IMR-90 (cell line): ENCODE results near the gene GPR161. TPM values are rescaled to one million over a fixed set of nuclear protein-coding genes. Genes with fewer than 3 reads are reported as not detected.

Source experiments
- ATAC-seq: fragments of 200-7000 bp; cut with Tn5 transposase; 2 replicates; pipeline ENCODE4 v1.9.1; 2020; ENCODE audit warnings: low read depth, mild to moderate bottlenecking, moderate library complexity
- BruUV-seq: library from RNA; stranded (reverse); fragments of 400-500 nt; replicated peaks from 2 replicates; lab custom pipeline; 2021; lab: Mats Ljungman, UMichigan
- CTCF ChIA-PET: fragments of 300-600 bp; formaldehyde crosslinking; extraction: SDS; loops from one replicate; lab custom pipeline; 2021; ENCODE audit warnings: antibody characterized with exemption; lab: Yijun Ruan, JAX
- POLR2A ChIA-PET: fragments of 300-600 bp; sonication (Branson Sonifier 250); formaldehyde crosslinking; loops from one replicate; lab custom pipeline; 2022; ENCODE audit warnings: antibody characterized with exemption; ENCODE audit not compliant: unreplicated experiment; lab: Charles Lee
- DNase-seq: peaks from one replicate; pipeline ENCODE4 v3.0.0; 2013
- H2AFZ ChIP-seq: replicated peaks from 2 replicates; pipeline ENCODE3; 2013; ENCODE audit warnings: low read length, mild to moderate bottlenecking; ENCODE audit not compliant: poor library complexity
- H2AK5ac ChIP-seq: 2 replicates; pipeline ENCODE4 v1.6.1; 2013; ENCODE audit warnings: low read depth, low read length, inconsistent platforms
- H2AK9ac ChIP-seq: replicated peaks from 2 replicates; pipeline ENCODE3; 2013; ENCODE audit warnings: mild to moderate bottlenecking, low read depth, low read length, moderate library complexity; ENCODE audit not compliant: poor library complexity
- H2BK120ac ChIP-seq: 2 replicates; pipeline ENCODE4 v1.6.1; 2013; ENCODE audit warnings: low read depth, low read length, inconsistent platforms
- H2BK15ac ChIP-seq: 3 replicates; pipeline ENCODE4 v1.6.1; 2013; ENCODE audit warnings: low read depth, low read length, inconsistent platforms
- H2BK20ac ChIP-seq: 2 replicates; pipeline ENCODE4 v1.6.1; 2013; ENCODE audit warnings: low read depth, mild to moderate bottlenecking, inconsistent platforms, low read length, moderate library complexity
- H2BK5ac ChIP-seq: 2 replicates; pipeline ENCODE4 v1.6.1; 2013; ENCODE audit warnings: mild to moderate bottlenecking, low read depth, low read length, inconsistent platforms; ENCODE audit not compliant: poor library complexity, severe bottlenecking
- H3K14ac ChIP-seq: replicated peaks from 2 replicates; pipeline ENCODE4 v1.6.1; 2013; ENCODE audit warnings: low read depth, low read length, inconsistent platforms
- H3K18ac ChIP-seq: 2 replicates; pipeline ENCODE4 v1.6.1; 2013; ENCODE audit warnings: low read depth, low read length, control low read depth
- H3K23ac ChIP-seq: 2 replicates; pipeline ENCODE4 v1.6.1; 2013; ENCODE audit warnings: low read depth, low read length, inconsistent platforms
- H3K27ac ChIP-seq: 2 replicates; pipeline ENCODE4 v1.5.1; 2013; ENCODE audit warnings: mild to moderate bottlenecking, control low read depth, low read length; ENCODE audit not compliant: insufficient read depth
- H3K27me3 ChIP-seq: 2 replicates; pipeline ENCODE4 v1.6.1; 2013; ENCODE audit warnings: low read length; ENCODE audit not compliant: control insufficient read depth, insufficient read depth
- H3K36me3 ChIP-seq: 2 replicates; pipeline ENCODE4 v1.6.1; 2013; ENCODE audit warnings: low read length, mixed read lengths; ENCODE audit not compliant: control insufficient read depth, insufficient read depth
- H3K4ac ChIP-seq: 2 replicates; pipeline ENCODE4 v1.6.1; 2013; ENCODE audit warnings: low read depth, low read length, inconsistent platforms
- H3K4me1 ChIP-seq: 2 replicates; pipeline ENCODE4 v1.6.1; 2013; ENCODE audit warnings: low read length, mixed read lengths; ENCODE audit not compliant: control insufficient read depth, insufficient read depth
- H3K4me2 ChIP-seq: 2 replicates; pipeline ENCODE4 v1.6.1; 2013; ENCODE audit warnings: low read depth, mild to moderate bottlenecking, control low read depth, low read length, moderate library complexity
- H3K4me3 ChIP-seq: 2 replicates; pipeline ENCODE4 v1.5.1; 2013; ENCODE audit warnings: low read depth, mild to moderate bottlenecking, control low read depth, low read length, moderate library complexity; ENCODE audit not compliant: insufficient read depth
- H3K56ac ChIP-seq: 2 replicates; pipeline ENCODE4 v1.6.1; 2013; ENCODE audit warnings: low read length, inconsistent platforms; ENCODE audit not compliant: insufficient read depth; ENCODE audit errors: extremely low read depth
- H3K79me1 ChIP-seq, 2 experiments: 2 replicates each; pipeline ENCODE4 v1.6.1; 2013; ENCODE audit warnings: low read length in 2 of 2, inconsistent platforms in 1 of 2, low read depth in 1 of 2
- H3K9ac ChIP-seq: 2 replicates; pipeline ENCODE4 v1.6.1; 2013; ENCODE audit warnings: low read depth, low read length, control low read depth
- H3K9me1 ChIP-seq: 2 replicates; pipeline ENCODE4 v1.6.1; 2013; ENCODE audit warnings: low read length, inconsistent platforms; ENCODE audit not compliant: insufficient read depth
- H3K9me3 ChIP-seq: 2 replicates; pipeline ENCODE4 v1.6.1; 2013; ENCODE audit warnings: low read length; ENCODE audit not compliant: control insufficient read depth, insufficient read depth
- H4K20me1 ChIP-seq: 2 replicates; pipeline ENCODE4 v1.6.1; 2013; ENCODE audit warnings: low read length, inconsistent platforms; ENCODE audit not compliant: insufficient read depth
- H4K5ac ChIP-seq: 2 replicates; pipeline ENCODE4 v1.6.1; 2013; ENCODE audit warnings: mild to moderate bottlenecking, low read depth, low read length, control low read depth
- H4K8ac ChIP-seq, 2 experiments: 2 replicates each; pipeline ENCODE4 v1.6.1; 2013; ENCODE audit warnings: low read depth in 2 of 2, low read length in 2 of 2, control low read depth in 1 of 2, inconsistent platforms in 1 of 2
- H4K91ac ChIP-seq: 2 replicates; pipeline ENCODE4 v1.6.1; 2013; ENCODE audit warnings: low read depth, low read length, inconsistent platforms; ENCODE audit not compliant: insufficient read depth
- ELK1 ChIP-seq: fragments of 150-350 bp; IDR thresholded peaks from 2 replicates; pipeline ENCODE4 v1.6.1; 2016; ENCODE audit warnings: low read depth, mild to moderate bottlenecking, low read length, moderate library complexity, borderline replicate concordance
- MAFK ChIP-seq: IDR thresholded peaks from 2 replicates; pipeline ENCODE4 v1.6.1; 2012; ENCODE audit warnings: low read depth, low read length, improper control_type of control experiment
- WGBS, 2 experiments: methylation state at CpG; one replicate each; pipeline versions ENCODE4 v1.1.5 to v1.1.7; 2013; ENCODE audit warnings: missing lambda C conversion rate in 2 of 2; ENCODE audit not compliant: insufficient read length in 1 of 2; ENCODE audit errors: extremely low coverage in 2 of 2; 5-methylcytosine and 5-hydroxymethylcytosine counted together
- dilution Hi-C: fragments of 300-500 bp; cut with HindIII; formaldehyde crosslinking; loops from one replicate; pipeline ENCODE4 v1.14.3; 2018; ENCODE audit warnings: low sequenced_read_pairs; ENCODE audit not compliant: unreplicated experiment
- in situ Hi-C: fragments of 300-500 bp; cut with MboI; formaldehyde crosslinking; loops from 3 replicates; pipeline ENCODE4 v1.14.3; 2019; ENCODE audit warnings: low sequenced_read_pairs, inconsistent platforms, mixed read lengths
- intact Hi-C: fragments of 100-400 bp; cut with micrococcal nuclease; formaldehyde crosslinking; loops from 2 replicates; pipeline ENCODE4 v1.10.0; 2022
- polyA plus RNA-seq, 3 experiments: library from polyadenylated mRNA; depleted of rRNA; stranded (reverse); fragments of >200 nt; gene quantifications; 2 replicates each; pipeline ENCODE4 v1.2.3, GENCODE V29; 2012; ENCODE audit warnings: low replicate concordance in 1 of 3
- total RNA-seq: library from RNA; depleted of rRNA; stranded (reverse); fragments of >200 nt; gene quantifications from 2 replicates; pipeline ENCODE4 v1.2.3, GENCODE V29; 2012

The GPR161 gene
- total and polyA plus RNA-seq, 2 of the 4 experiments (the other 2 are of a cell fraction) = 12.5 to 13.3 TPM

- TF ChIP-seq ELK1 = no peak
Measured at GRCh38 chr1:168178638-168179437, 42.1 kb upstream of the GPR161 start, which contains the start of gene TIPRL (continued).

DNA sequence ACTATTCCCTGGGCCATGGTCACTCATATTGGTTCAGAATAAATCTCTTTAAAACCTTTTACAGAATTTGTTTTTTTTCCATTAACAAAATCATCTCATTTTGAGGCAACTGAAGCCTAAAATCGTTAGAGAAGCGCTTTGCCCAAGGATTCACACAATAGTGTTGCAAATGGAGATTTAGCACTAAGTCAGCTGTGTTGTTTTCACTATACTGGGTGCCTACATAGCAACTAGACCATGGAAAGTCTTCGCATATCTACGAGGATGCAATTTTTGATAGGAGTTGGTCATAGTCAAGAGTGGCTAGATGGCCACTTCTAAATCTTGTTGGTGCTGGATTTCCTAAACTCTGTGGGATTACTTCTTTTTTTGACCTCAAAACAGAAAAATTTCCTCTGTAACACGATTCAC, 41.5 kb upstream of the GPR161 start:
- TF ChIP-seq MAFK = no peak
- H3K14ac ChIP-seq = peak overlapping the region; percentile 13; the same call in 1 of the 2 replicates
- peak overlapping the region; percentile 7; the same call in 1 of the 2 replicates for H3K27ac ChIP-seq
- no peak overlapping the region for H3K9ac ChIP-seq
- H2BK120ac ChIP-seq = peak overlapping the region; percentile 13; the same call in 1 of the 2 replicates
- H2AK5ac ChIP-seq = no peak overlapping the region
- no peaks in the 10 kb centered on the region for H4K20me1 ChIP-seq
- WGBS, 2 experiments = 86% methylated on average over 2 of the region's 5 CpGs; no CpG with 5 or more reads in 1 of the 2 experiments
- peaks cover 9 to 19% of the 10 kb centered on the region in 2 experiments for H3K79me1 ChIP-seq
- peak overlapping the region; percentile 99 for H2AFZ ChIP-seq
- H3K9me3 ChIP-seq = no peaks in the 10 kb centered on the region
- H2BK5ac ChIP-seq = peak overlapping the region; percentile 61
- H2BK20ac ChIP-seq = peak overlapping the region; percentile 7
- POLR2A ChIA-PET = no interaction called here
- ATAC-seq (no peak), DNase-seq (no peak)
- H3K4me3 ChIP-seq = peak overlapping the region; percentile 20; the same call in 1 of the 2 replicates
- no peak overlapping the region for H2AK9ac ChIP-seq
- CTCF ChIA-PET = no interaction called here
- H4K8ac ChIP-seq = peak overlapping the region; percentile 49 to 91
- H3K18ac ChIP-seq = peak overlapping the region; percentile 40; the same call in 1 of the 2 replicates
- H3K56ac ChIP-seq = 0 out of 2 replicates have a peak overlapping the region, but pooled peaks have one; percentile 2
- dilution Hi-C loops (no loop called here), intact Hi-C loops (loop anchor here (2.0 to 5.0 kb wide), 2 partner anchors 41 to 461 kb away; partner anchors contain the start of gene GPR161), in situ Hi-C loops (no loop called here)
- H3K27me3 ChIP-seq = no peaks in the 10 kb centered on the region
- H3K9me1 ChIP-seq = no peaks in the 10 kb centered on the region
- H4K91ac ChIP-seq = peak overlapping the region; percentile 5; the same call in 1 of the 2 replicates
- no peaks in the 10 kb centered on the region for H3K4me1 ChIP-seq
- H3K23ac ChIP-seq = no peak overlapping the region
- peak overlapping the region; percentile 50; the same call in 2 of the 3 replicates for H2BK15ac ChIP-seq
- peak overlapping the region; percentile 28 for H4K5ac ChIP-seq
- H3K4me2 ChIP-seq = peak overlapping the region; percentile 31
- no TSS peak for BruUV-seq
- H3K36me3 ChIP-seq = no peaks in the 10 kb centered on the region
- H3K4ac ChIP-seq = peak overlapping the region; percentile 26
